CD4-positive, CD25-positive, alpha-beta regulatory T cell (primary cell): ENCODE data around the gene GBF1. TPM values are rescaled to one million over a fixed set of nuclear protein-coding genes. Genes with fewer than 3 reads are reported as not detected.
A peak's percentile ranks its signal among the peaks of the same experiment; 100 is the strongest.

Experiments used
- ATAC-seq, 2 donors: fragments of 150-1000 bp; cut with Tn5 transposase; one replicate each; pipeline ENCODE4 v1.10.0; 2021; ENCODE audit warnings: low read depth in 2 of 2, moderate number of reproducible peaks in 2 of 2, moderate library complexity in 1 of 2
- DNase-seq, 3 donors: peaks; one replicate each; pipeline versions ENCODE4 v3.0.0 to v3.0.0-alpha.2; 2012 to 2022; ENCODE audit warnings: mixed read lengths in 1 of 3
- H3K27ac ChIP-seq: one replicate; pipeline ENCODE4 v1.7.0; 2013; ENCODE audit warnings: mild to moderate bottlenecking, low read length; ENCODE audit not compliant: insufficient read depth, poor library complexity, severe bottlenecking
- H3K27me3 ChIP-seq: one replicate; pipeline ENCODE4 v1.7.0; 2013; ENCODE audit warnings: low read length; ENCODE audit not compliant: control insufficient read depth, insufficient read depth
- H3K36me3 ChIP-seq: one replicate; pipeline ENCODE4 v1.7.0; 2013; ENCODE audit warnings: mild to moderate bottlenecking, low read length, moderate library complexity; ENCODE audit not compliant: control insufficient read depth, insufficient read depth
- H3K4me1 ChIP-seq: 2 replicates; pipeline ENCODE4 v1.7.0; 2013; ENCODE audit warnings: mild to moderate bottlenecking, low read length; ENCODE audit not compliant: insufficient read depth, control insufficient read depth, poor library complexity, severe bottlenecking
- H3K4me3 ChIP-seq: one replicate; pipeline ENCODE4 v1.7.0; 2013; ENCODE audit warnings: low read depth, mild to moderate bottlenecking, low read length, moderate library complexity
- H3K9me3 ChIP-seq, 2 experiments: 1 replicate in 1 of 2; 2 replicates in 1 of 2; pipeline ENCODE4 v1.7.0; 2013; ENCODE audit warnings: low read length in 2 of 2, mild to moderate bottlenecking in 1 of 2, moderate library complexity in 1 of 2; ENCODE audit not compliant: control insufficient read depth in 2 of 2
- H3K27ac Mint-ChIP-seq, 3 donors: one replicate each; pipeline ENCODE4 v1.8.0; 2020 to 2022; ENCODE audit warnings: mild to moderate bottlenecking in 3 of 3, mixed read lengths in 3 of 3, moderate library complexity in 2 of 3
- H3K27me3 Mint-ChIP-seq: one replicate; pipeline ENCODE4 v1.8.0; 2022; ENCODE audit warnings: mild to moderate bottlenecking, mixed read lengths
- H3K36me3 Mint-ChIP-seq: one replicate; pipeline ENCODE4 v1.8.0; 2020; ENCODE audit warnings: mixed read lengths
- H3K4me1 Mint-ChIP-seq, 4 donors: one replicate each; pipeline ENCODE4 v1.8.0; 2020 to 2022; ENCODE audit warnings: mixed read lengths in 4 of 4, mild to moderate bottlenecking in 1 of 4
- H3K4me3 Mint-ChIP-seq, 4 donors: one replicate each; pipeline ENCODE4 v1.8.0; 2020 to 2022; ENCODE audit warnings: mild to moderate bottlenecking in 4 of 4, mixed read lengths in 4 of 4, moderate library complexity in 3 of 4
- H3K9me3 Mint-ChIP-seq, 7 donors: one replicate each; pipeline ENCODE4 v1.8.0; 2020 to 2022; ENCODE audit warnings: mixed read lengths in 7 of 7, mild to moderate bottlenecking in 3 of 7, moderate library complexity in 2 of 7
- polyA plus RNA-seq, 4 donors: library from polyadenylated mRNA; unstranded; fragments of 300-500 nt; fragmentation: Illumina TruSeq; gene quantifications; one replicate each; pipeline ENCODE4 v1.2.3, GENCODE V29; 2021
- total RNA-seq: library from RNA; stranded (reverse); gene quantifications from one replicate; pipeline ENCODE4 v1.2.3, GENCODE V29; 2022

GBF1 gene
- total and polyA plus RNA-seq, 5 donors from 2014 or later = 8.8 to 45.6 (median 10.0) TPM

- H3K27me3 ChIP-seq = peaks cover 16% of the 10 kb centered on the region
- peaks cover 32% of the 10 kb centered on the region for H3K27me3 Mint-ChIP-seq
- DNase-seq = no peak
- no peak overlapping the region for H3K27ac ChIP-seq
- no peaks in the 10 kb centered on the region for H3K36me3 Mint-ChIP-seq
- H3K4me3 ChIP-seq = no peak overlapping the region
- H3K4me1 ChIP-seq = peaks cover 28% of the 10 kb centered on the region
- H3K9me3 ChIP-seq = no peaks in the 10 kb centered on the region
- H3K4me1 Mint-ChIP-seq = peaks cover 6 to 27% (median 16%) of the 10 kb centered on the region in 4 donors
- peak overlapping the region in 1 of 3 donors; percentile 34 for H3K27ac Mint-ChIP-seq
- peak overlapping the region in 3 of 4 donors; percentile 67 to 86 (median 73) for H3K4me3 Mint-ChIP-seq
- no peak for ATAC-seq
- no peaks in the 10 kb centered on the region for H3K36me3 ChIP-seq
- peaks cover 0 to 3% (median 0%) of the 10 kb centered on the region in 7 donors for H3K9me3 Mint-ChIP-seq
Measured at GRCh38 chr10:102407425-102408130, 162.2 kb downstream of the GBF1 start.

- Mint-ChIP-seq H3K4me1 (peaks cover 6 to 34% (median 22%) of the 10 kb centered on the region in 4 donors), H3K27ac (peak overlapping the region in 1 of 3 donors; percentile 79), H3K4me3 (peak overlapping the region; percentile 62 to 86 (median 64)), H3K27me3 (peaks cover 39% of the 10 kb centered on the region), H3K36me3 (no peaks in the 10 kb centered on the region), H3K9me3 (peaks cover 0 to 4% (median 0%) of the 10 kb centered on the region in 7 donors)
- no peak for ATAC-seq
- Histone ChIP-seq H3K4me3 (no peak overlapping the region), H3K27me3 (peaks cover 16% of the 10 kb centered on the region), H3K4me1 (peaks cover 33% of the 10 kb centered on the region), H3K27ac (no peak overlapping the region), H3K36me3 (no peaks in the 10 kb centered on the region), H3K9me3 (no peaks in the 10 kb centered on the region)
- DNase-seq = no peak
Measured at GRCh38 chr10:102408131-102408727, 162.9 kb downstream of the GBF1 start.

- DNase-seq (peak; percentile 47 to 60 (median 58)), ATAC-seq (peak; percentile 42 to 65)
- H3K36me3 Mint-ChIP-seq = no peaks in the 10 kb centered on the region
- Histone ChIP-seq H3K4me3 (no peak overlapping the region), H3K9me3 (no peaks in the 10 kb centered on the region), H3K27ac (peak overlapping the region; percentile 39), H3K27me3 (peaks cover 16% of the 10 kb centered on the region), H3K4me1 (peaks cover 33% of the 10 kb centered on the region), H3K36me3 (no peaks in the 10 kb centered on the region)
- H3K9me3 Mint-ChIP-seq = peaks cover 0 to 5% (median 0%) of the 10 kb centered on the region in 7 donors
- peaks cover 6 to 35% (median 23%) of the 10 kb centered on the region in 4 donors for H3K4me1 Mint-ChIP-seq
- no peak overlapping the region for H3K27ac Mint-ChIP-seq
- peak overlapping the region; percentile 83 to 95 (median 86) for H3K4me3 Mint-ChIP-seq
- peaks cover 44% of the 10 kb centered on the region for H3K27me3 Mint-ChIP-seq
Measured at GRCh38 chr10:102408728-102409603, 163.6 kb downstream of the GBF1 start.

GRCh38 chr10:102409604-102410428, 164.5 kb downstream of the GBF1 start:
- no peaks in the 10 kb centered on the region for H3K36me3 ChIP-seq
- peaks cover 16% of the 10 kb centered on the region for H3K27me3 ChIP-seq
- H3K4me3 Mint-ChIP-seq = peak overlapping the region; percentile 72 to 95 (median 85)
- H3K27ac Mint-ChIP-seq = peak overlapping the region in 2 of 3 donors; percentile 32 to 33
- no peak for ATAC-seq
- H3K4me3 ChIP-seq = peak overlapping the region; percentile 44
- H3K27me3 Mint-ChIP-seq = peaks cover 44% of the 10 kb centered on the region
- H3K27ac ChIP-seq = peak overlapping the region; percentile 39
- no peaks in the 10 kb centered on the region for H3K36me3 Mint-ChIP-seq
- peaks cover 33% of the 10 kb centered on the region for H3K4me1 ChIP-seq
- no peak for DNase-seq
- H3K9me3 ChIP-seq = no peaks in the 10 kb centered on the region
- H3K9me3 Mint-ChIP-seq = peaks cover 0 to 5% (median 0%) of the 10 kb centered on the region in 7 donors
- H3K4me1 Mint-ChIP-seq = peaks cover 6 to 35% (median 23%) of the 10 kb centered on the region in 4 donors

GRCh38 chr10:102410429-102411073, 165.2 kb downstream of the GBF1 start:
- no peaks in the 10 kb centered on the region for H3K9me3 ChIP-seq
- DNase-seq (peak in 2 of 3 donors; percentile 44 to 45), ATAC-seq (no peak)
- Mint-ChIP-seq H3K36me3 (no peaks in the 10 kb centered on the region), H3K4me1 (peaks cover 6 to 35% (median 23%) of the 10 kb centered on the region in 4 donors), H3K27me3 (peaks cover 47% of the 10 kb centered on the region), H3K4me3 (peak overlapping the region; percentile 72 to 95 (median 85)), H3K27ac (peak overlapping the region in 1 of 3 donors; percentile 33), H3K9me3 (peaks cover 0 to 5% (median 0%) of the 10 kb centered on the region in 7 donors)
- no peak overlapping the region for H3K27ac ChIP-seq
- H3K36me3 ChIP-seq = no peaks in the 10 kb centered on the region
- H3K4me3 ChIP-seq = no peak overlapping the region
- H3K4me1 ChIP-seq = peaks cover 33% of the 10 kb centered on the region
- peaks cover 16% of the 10 kb centered on the region for H3K27me3 ChIP-seq

GRCh38 chr10:102411341-102412255, 166.3 kb downstream of the GBF1 start:
- Histone ChIP-seq H3K36me3 (no peaks in the 10 kb centered on the region), H3K4me1 (peaks cover 33% of the 10 kb centered on the region), H3K9me3 (no peaks in the 10 kb centered on the region), H3K27ac (no peak overlapping the region), H3K27me3 (peaks cover 16% of the 10 kb centered on the region), H3K4me3 (no peak overlapping the region)
- Mint-ChIP-seq H3K9me3 (peaks cover 0 to 5% (median 0%) of the 10 kb centered on the region in 7 donors), H3K4me1 (peaks cover 6 to 35% (median 23%) of the 10 kb centered on the region in 4 donors), H3K27ac (peak overlapping the region in 1 of 3 donors; percentile 38), H3K36me3 (no peaks in the 10 kb centered on the region), H3K4me3 (peak overlapping the region; percentile 66 to 84 (median 80)), H3K27me3 (peaks cover 53% of the 10 kb centered on the region)
- DNase-seq (no peak), ATAC-seq (no peak)
